ENCODE measurements around the gene CDKN2D. TPM values are rescaled to one million over a fixed set of nuclear protein-coding genes. Genes with fewer than 3 reads are reported as not detected.
"Not testable (repeated sequence)": the region's sequence is repeated elsewhere in the genome, so short reads cannot be mapped to it uniquely, and the experiment has no call there.

The CDKN2D gene
- total RNA-seq, 1 donor from 2014 or later = 13.1 TPM

DNA sequence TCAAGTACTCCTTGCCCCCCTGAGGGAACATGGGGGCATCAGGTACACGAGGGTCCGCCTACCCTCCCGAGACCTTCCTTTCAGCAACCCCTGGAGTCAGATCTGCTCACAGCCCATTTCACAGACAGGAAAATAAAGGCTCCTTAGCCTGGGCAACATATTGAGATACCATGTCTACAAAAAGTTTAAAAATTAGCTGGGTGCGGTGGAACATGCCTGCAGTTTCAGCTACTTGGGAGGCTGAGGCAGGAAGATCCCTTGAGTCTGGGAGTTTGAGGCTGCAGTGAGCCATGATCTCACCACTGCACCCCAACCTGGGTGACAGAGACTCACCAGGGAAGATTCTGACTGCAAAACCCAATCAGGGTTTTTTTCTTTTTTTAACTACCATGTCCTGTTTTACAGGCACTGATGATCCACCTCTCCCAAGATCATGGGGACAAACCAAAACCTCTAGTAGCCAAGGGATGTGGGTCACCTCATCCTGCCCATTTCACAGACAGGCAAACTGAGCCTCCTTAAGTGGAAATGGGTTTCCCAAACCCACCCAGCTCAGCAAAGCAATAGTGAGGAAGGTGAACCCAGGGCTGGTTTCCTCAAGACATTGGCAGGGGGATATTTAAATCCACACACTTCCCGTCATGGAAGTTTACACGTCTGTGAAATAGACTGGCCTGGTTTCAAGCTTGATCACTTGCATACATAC is 6.4 kb upstream of the CDKN2D start:
- H3K36me3 ChIP-seq = peaks cover 6% of the 10 kb centered on the region
- no peak for ATAC-seq
- intact Hi-C loops (cut with DNase I) = no loop called here

DNA sequence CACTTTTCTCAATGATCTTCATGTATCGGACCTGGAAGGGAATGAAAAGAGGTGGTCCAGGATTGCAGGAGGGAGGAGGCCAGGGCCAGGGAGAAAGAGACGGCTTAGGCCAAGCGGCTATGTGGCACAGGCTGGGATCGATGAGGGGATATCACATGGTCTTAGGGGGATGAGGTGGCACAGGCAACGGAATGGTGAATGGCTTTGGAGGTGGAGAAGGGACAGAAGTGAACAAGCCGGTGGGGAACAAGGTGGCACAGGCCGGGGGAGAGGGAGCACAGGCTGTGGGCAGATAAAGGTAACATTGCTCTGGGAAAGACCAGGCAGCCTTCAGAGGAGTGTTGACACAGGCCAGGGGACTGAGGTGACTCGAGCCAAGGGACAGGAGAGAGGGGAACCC is 5.7 kb upstream of the CDKN2D start:
- H3K36me3 ChIP-seq = peaks cover 4% of the 10 kb centered on the region
- intact Hi-C loops (cut with DNase I) = no loop called here
- TF ChIP-seq, protein P1, sequence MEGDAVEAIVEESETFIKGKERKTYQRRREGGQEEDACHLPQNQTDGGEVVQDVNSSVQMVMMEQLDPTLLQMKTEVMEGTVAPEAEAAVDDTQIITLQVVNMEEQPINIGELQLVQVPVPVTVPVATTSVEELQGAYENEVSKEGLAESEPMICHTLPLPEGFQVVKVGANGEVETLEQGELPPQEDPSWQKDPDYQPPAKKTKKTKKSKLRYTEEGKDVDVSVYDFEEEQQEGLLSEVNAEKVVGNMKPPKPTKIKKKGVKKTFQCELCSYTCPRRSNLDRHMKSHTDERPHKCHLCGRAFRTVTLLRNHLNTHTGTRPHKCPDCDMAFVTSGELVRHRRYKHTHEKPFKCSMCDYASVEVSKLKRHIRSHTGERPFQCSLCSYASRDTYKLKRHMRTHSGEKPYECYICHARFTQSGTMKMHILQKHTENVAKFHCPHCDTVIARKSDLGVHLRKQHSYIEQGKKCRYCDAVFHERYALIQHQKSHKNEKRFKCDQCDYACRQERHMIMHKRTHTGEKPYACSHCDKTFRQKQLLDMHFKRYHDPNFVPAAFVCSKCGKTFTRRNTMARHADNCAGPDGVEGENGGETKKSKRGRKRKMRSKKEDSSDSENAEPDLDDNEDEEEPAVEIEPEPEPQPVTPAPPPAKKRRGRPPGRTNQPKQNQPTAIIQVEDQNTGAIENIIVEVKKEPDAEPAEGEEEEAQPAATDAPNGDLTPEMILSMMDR (IDR thresholded peaks at IDR 0.05) = no peak
- DNase-seq = no peak
- peaks cover 5% of the 10 kb centered on the region for H3K4me1 ChIP-seq
- H3K9me3 ChIP-seq = no peaks in the 10 kb centered on the region
- no peak for ATAC-seq
- no peaks in the 10 kb centered on the region for H3K27me3 ChIP-seq (ENCODE audit: low read depth)
- no peak overlapping the region for H3K4me3 ChIP-seq
- H3K27ac ChIP-seq = no peak overlapping the region

More for the DNA sequence above, 6.4 kb upstream of the CDKN2D start:
- Histone ChIP-seq H3K4me1 (no peaks in the 10 kb centered on the region), H3K9me3 (no peaks in the 10 kb centered on the region), H3K27ac (no peak overlapping the region), H3K4me3 (no peak overlapping the region), H3K27me3 (ENCODE audit: low read depth) (no peaks in the 10 kb centered on the region)
- DNase-seq = no peak
- TF ChIP-seq, protein P1 (IDR thresholded peaks at IDR 0.05) = no peak

DNA sequence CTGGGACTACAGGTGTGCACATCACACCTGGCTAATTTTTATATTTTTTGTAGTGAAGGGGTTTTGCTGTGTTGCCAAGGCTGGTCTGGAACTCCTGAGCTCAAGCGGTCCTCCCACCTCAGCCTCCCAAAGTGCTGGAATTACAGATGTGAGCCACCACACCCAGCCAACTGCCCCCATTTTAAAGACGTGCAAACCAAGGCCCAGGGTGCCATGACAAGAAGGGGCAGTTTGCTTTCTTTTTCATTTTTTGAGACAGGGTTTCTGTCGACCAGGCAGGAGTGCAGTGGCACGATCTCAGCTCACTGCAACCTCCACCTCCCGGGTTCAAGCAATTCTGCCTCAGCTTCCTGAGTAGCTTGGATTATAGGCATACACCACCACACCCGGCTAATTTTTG is 5.0 kb upstream of the CDKN2D start:
- H3K4me3 ChIP-seq; H3K36me3 ChIP-seq; H3K27me3 ChIP-seq (ENCODE audit: low read depth); H3K27ac ChIP-seq; DNase-seq; intact Hi-C loops (cut with DNase I); H3K9me3 ChIP-seq; H3K4me1 ChIP-seq; ATAC-seq: not testable (repeated sequence)

DNA sequence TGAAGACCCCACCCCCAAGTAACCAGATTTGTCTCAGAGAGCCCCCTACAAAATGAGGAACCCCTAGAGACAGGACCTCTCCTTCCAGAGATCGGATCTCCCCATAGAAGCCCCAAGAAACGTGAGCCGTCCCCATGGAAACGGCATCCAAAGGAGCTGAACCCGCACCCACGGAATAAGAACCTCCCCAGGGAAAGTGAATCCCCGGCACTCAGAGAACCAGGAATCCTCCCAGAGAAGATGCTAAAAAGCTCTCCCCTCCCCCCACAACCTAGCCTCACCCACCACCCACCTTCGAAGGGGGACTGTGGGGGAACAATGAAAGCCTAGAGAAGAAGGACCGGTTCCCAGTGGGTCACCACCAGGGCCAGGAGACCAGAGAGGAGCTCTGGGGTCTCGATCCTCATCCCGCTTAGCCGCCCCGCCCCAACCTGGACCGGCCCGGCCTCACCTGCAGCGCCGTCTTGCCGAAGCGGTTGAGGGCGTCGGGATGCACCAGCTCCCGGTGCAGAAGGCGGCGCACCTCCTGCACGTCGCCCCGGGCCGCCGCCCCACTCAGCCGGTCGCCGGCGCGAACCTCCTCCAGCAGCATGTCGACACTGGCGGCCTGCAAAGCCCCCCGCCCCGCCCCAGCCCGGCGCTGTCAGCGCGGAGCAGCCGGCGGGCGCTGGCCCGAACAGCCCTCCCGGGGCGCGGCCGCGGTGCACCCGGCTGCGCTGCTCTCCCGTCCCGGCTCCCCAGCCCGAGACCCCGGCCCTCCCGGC is 535 bp downstream of the CDKN2D start:
- peaks cover 33% of the 10 kb centered on the region for H3K4me1 ChIP-seq
- ATAC-seq = peak in 1 of 2 donors; percentile 0
- intact Hi-C loops (cut with DNase I) = no loop called here

DNA sequence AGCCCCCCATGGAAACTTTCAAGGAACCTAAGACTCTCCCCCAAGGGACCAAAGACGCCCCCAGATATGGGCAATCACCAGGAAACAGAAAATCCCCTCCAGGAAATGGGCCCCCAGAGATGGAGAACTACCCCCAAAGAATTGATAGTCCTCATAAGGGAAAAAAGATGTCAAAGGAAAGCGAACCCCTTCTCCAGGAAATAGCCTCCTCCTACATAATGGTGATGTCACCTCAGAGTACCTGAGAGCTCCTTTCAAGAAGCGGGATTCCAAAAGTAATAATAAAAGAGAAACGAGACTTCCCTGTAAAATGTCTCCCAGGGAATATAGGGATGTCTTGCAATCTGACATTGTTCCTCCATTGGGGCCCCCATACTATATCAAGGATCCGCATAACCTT is 1.1 kb downstream of the CDKN2D start:
- Histone ChIP-seq H3K9me3 (no peaks in the 10 kb centered on the region), H3K4me1 (peaks cover 33% of the 10 kb centered on the region), H3K27ac (peak overlapping the region; percentile 82), H3K36me3 (peaks cover 2% of the 10 kb centered on the region), H3K27me3 (ENCODE audit: low read depth) (no peaks in the 10 kb centered on the region), H3K4me3 (peak overlapping the region; percentile 89)
- intact Hi-C loops (cut with DNase I) = no loop called here
- no peak for DNase-seq
- ATAC-seq = no peak
- TF ChIP-seq, protein P1 (IDR thresholded peaks at IDR 0.05) = no peak

More for the DNA sequence above, 535 bp downstream of the CDKN2D start:
- H3K27me3 ChIP-seq (ENCODE audit: low read depth) = no peaks in the 10 kb centered on the region
- H3K4me3 ChIP-seq = peak overlapping the region; percentile 89
- H3K27ac ChIP-seq = peak overlapping the region; percentile 82
- no peaks in the 10 kb centered on the region for H3K36me3 ChIP-seq
- TF ChIP-seq, protein P1 (IDR thresholded peaks at IDR 0.05) = no peak
- no peaks in the 10 kb centered on the region for H3K9me3 ChIP-seq
- peak; percentile 73 for DNase-seq
